Measurements from ENCODE around the gene CCDC61.

CCDC61 gene

GRCh38 chr19:45968626-45969025, 26.6 kb upstream of the CCDC61 start:
- TF ChIP-seq CTCF (conservative IDR thresholded peaks at IDR 0.05): no peak
- H3K27ac ChIP-seq: no peak overlapping the region

- TF ChIP-seq CTCF (conservative IDR thresholded peaks at IDR 0.05): no peak
- H3K27ac ChIP-seq: no peak overlapping the region
Observed at GRCh38 chr19:45969676-45970075, 25.6 kb upstream of the CCDC61 start.

GRCh38 chr19:45971260-45971902, 23.9 kb upstream of the CCDC61 start:
- H3K27ac ChIP-seq: no peak overlapping the region
- TF ChIP-seq CTCF (conservative IDR thresholded peaks at IDR 0.05): no peak

DNA sequence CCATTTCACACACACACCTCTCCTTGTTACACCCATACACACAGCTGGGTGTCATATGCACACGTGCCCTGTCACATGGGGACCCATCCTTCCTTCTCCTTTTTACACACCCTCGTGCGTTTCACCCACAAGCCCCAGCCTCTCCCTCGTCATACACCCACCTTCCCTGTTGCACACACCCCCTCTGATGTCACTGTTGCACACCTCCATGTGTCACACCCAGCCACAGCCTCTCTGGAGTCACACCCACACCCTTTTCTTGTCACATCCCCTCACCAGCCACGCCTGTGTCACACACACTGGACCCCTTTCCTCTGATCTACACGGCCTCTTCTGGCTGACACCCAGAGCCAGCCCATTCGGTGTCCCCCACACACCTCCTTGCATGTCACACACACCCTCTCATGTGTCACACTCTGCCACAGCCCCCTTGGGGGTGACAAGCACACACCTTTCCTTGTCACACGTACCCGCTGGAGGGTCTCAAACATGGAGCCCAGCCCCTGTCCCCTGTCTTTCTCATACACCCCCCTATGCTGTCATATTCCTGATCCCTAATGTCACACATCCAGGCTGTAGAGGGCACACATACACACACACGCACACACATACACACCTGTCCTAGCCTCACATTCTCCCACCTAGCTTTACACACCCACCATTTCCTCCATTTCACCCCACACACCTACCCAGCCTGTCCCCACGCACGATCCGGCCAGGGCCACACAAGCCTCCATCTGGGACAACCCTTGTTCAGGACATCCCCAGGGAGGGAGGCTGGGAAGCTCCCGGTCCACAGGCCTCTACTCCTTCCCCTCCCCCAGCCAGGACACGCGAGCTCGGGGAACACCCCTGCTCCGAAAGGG, 23.0 kb upstream of the CCDC61 start:
- H3K27ac ChIP-seq: no peak overlapping the region
- no peak for TF ChIP-seq CTCF (conservative IDR thresholded peaks at IDR 0.05)

- H3K27ac ChIP-seq: no peak overlapping the region
- TF ChIP-seq CTCF (conservative IDR thresholded peaks at IDR 0.05): no peak
Observed at GRCh38 chr19:45972947-45973540, 22.2 kb upstream of the CCDC61 start.

DNA sequence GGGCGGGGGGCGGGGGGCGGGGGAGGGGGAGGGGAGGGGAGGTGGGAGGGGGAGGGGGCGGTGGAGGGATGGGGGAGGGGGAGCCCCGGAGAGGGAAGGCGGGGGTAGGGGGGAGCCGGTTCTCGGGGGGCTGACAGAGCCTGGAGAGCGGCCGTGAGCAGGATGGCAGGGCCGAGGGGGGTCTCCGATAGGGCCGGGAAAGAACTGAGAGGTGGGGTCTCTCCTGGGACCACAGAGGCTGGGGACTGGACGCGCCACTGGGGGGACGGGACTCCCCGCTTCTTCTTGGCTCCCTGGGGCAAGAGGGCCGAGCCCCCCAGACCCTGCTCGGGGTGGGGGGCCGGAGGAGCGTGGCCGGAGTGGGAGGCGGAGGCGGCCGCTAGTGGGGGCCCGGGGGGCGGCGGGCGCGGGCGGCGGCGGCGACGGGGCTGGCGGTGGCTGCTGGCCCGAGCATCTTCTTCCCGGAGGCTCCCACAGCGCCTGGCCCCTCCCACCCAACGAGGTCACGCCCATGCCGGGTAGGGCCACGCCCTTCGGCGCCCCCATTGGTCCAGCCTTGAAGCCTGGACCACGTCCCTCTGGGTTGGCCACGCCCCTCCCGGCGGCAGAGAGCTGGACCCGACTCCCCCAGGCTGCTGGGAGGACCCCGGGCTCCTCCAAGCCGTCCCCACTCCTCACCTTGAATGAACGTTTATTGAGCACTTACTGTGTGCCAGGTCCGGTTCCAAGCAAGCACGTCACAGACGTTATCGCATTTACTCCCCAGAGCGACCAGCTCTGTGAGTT, 21.5 kb upstream of the CCDC61 start, which contains the start of gene NOVA2:
NOVA2 (minus strand) TSS at position 313 of the 786 bp plus-strand sequence. CDS start 514 bp downstream, outside the sequence.
- no peak for TF ChIP-seq CTCF (conservative IDR thresholded peaks at IDR 0.05)
- no peak within 1 kb of the TSS for H3K27ac ChIP-seq

Data from VCaP (cell line).